ENCODE data around the gene FAM124A. TPM values are rescaled to one million over a fixed set of nuclear protein-coding genes. Genes with fewer than 3 reads are reported as not detected.
"Not testable (repeated sequence)": the region's sequence is repeated elsewhere in the genome, so short reads cannot be mapped to it uniquely, and the experiment has no call there.

The FAM124A gene
- total and polyA plus RNA-seq, 7 donors, result 0.51 to 1.5 (median 0.75) TPM

- no peaks in the 10 kb centered on the region for H3K4me1 ChIP-seq
- no peak overlapping the region for H3K27ac ChIP-seq
- ATAC-seq, result no peak
Measured at GRCh38 chr13:51277928-51278327, 55.7 kb downstream of the FAM124A start.

GRCh38 chr13:51278426-51279130 lies 56.4 kb downstream of the FAM124A start:
- Histone ChIP-seq H3K4me1 (no peaks in the 10 kb centered on the region), H3K4me3 (no peak overlapping the region), H3K27ac (no peak overlapping the region), H3K27me3 (ENCODE audit: insufficient read depth in 3 of 3, low read length in 2 of 3) (no peaks in the 10 kb centered on the region), H3K9me3 (no peaks in the 10 kb centered on the region), H3K36me3 (ENCODE audit: insufficient read depth in 1 of 2, low read depth in 1 of 2) (peaks cover 0 to 3% of the 10 kb centered on the region in 2 donors)
- no peak for TF ChIP-seq CTCF (IDR thresholded peaks at IDR 0.05)
- 66 to 70% (median 67%) methylated on average over 9 of the region's 9 CpGs for WGBS, 3 donors
- DNase-seq (no peak), ATAC-seq (no peak)
- intact Hi-C loops (cut with DNase I), result no loop called here

More at GRCh38 chr13:51277928-51278327, 55.7 kb downstream of the FAM124A start:
- no peak for DNase-seq
- no peak overlapping the region for H3K4me3 ChIP-seq
- intact Hi-C loops (cut with DNase I), result no loop called here
- no peaks in the 10 kb centered on the region for H3K9me3 ChIP-seq
- WGBS, 3 donors, result 63 to 73% (median 64%) methylated on average over 4 of the region's 4 CpGs
- peaks cover 0 to 3% of the 10 kb centered on the region in 2 donors for H3K36me3 ChIP-seq (ENCODE audit: insufficient read depth in 1 of 2, low read depth in 1 of 2)
- no peaks in the 10 kb centered on the region for H3K27me3 ChIP-seq (ENCODE audit: insufficient read depth in 3 of 3, low read length in 2 of 3)
- no peak for TF ChIP-seq CTCF (IDR thresholded peaks at IDR 0.05)

GRCh38 chr13:51280379-51280940 lies 58.3 kb downstream of the FAM124A start:
- no peak for TF ChIP-seq CTCF (IDR thresholded peaks at IDR 0.05)
- no peak for DNase-seq
- no peaks in the 10 kb centered on the region for H3K27me3 ChIP-seq (ENCODE audit: insufficient read depth in 3 of 3, low read length in 2 of 3)
- WGBS, 3 donors, result 81 to 86% (median 83%) methylated on average over 13 of the region's 13 CpGs
- H3K4me3 ChIP-seq, result no peak overlapping the region
- H3K36me3 ChIP-seq (ENCODE audit: insufficient read depth in 1 of 2, low read depth in 1 of 2), result peaks cover 0 to 3% of the 10 kb centered on the region in 2 donors
- intact Hi-C loops (cut with DNase I), result loop anchor here in 1 of 2 donors (5.0 kb wide), 1 partner anchor 58 kb away; the partner anchor contains the start of gene FAM124A
- H3K4me1 ChIP-seq, result no peaks in the 10 kb centered on the region
- no peak overlapping the region for H3K27ac ChIP-seq
- ATAC-seq, result no peak
- no peaks in the 10 kb centered on the region for H3K9me3 ChIP-seq

- ATAC-seq (no peak), DNase-seq (no peak)
- no peak overlapping the region for H3K27ac ChIP-seq
- H3K36me3 ChIP-seq (ENCODE audit: insufficient read depth in 1 of 2, low read depth in 1 of 2), result peaks cover 0 to 3% of the 10 kb centered on the region in 2 donors
- intact Hi-C loops (cut with DNase I), result loop anchor here in 1 of 2 donors (5.0 kb wide), 1 partner anchor 60 kb away; the partner anchor contains the start of gene FAM124A
- WGBS, 3 donors, result 69 to 74% (median 74%) methylated on average over 6 of the region's 6 CpGs
- no peak overlapping the region for H3K4me3 ChIP-seq
- H3K27me3 ChIP-seq (ENCODE audit: insufficient read depth in 3 of 3, low read length in 2 of 3), result no peaks in the 10 kb centered on the region
- TF ChIP-seq CTCF (IDR thresholded peaks at IDR 0.05), result no peak
- H3K4me1 ChIP-seq, result no peaks in the 10 kb centered on the region
- no peaks in the 10 kb centered on the region for H3K9me3 ChIP-seq
Measured at GRCh38 chr13:51282322-51282721, 60.1 kb downstream of the FAM124A start.

DNA sequence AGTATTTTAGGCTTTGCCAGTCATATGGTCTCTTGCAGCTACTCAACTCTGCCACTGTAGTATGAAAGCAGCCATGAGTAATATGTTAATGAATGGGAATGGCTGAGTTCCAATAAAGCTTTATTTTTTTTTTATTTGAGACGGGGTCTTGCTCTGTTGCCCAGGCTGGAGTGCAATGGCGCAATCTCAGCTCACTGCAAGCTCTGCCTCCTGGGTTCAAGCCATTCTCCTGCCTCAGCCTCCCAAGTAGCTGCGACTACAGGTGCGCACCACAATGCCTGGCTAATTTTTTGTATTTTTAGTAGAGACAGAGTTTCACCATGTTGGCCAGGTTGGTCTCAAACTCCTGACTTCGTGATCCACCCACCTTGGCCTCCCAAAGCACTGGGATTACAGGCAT lies 60.7 kb downstream of the FAM124A start:
- 90 to 96% (median 91%) methylated on average over 5 of the region's 5 CpGs for WGBS, 3 donors
- intact Hi-C loops (cut with DNase I), result loop anchor here in 1 of 2 donors (5.0 kb wide), 1 partner anchor 61 kb away; the partner anchor contains the start of gene FAM124A

More for the DNA sequence above, 60.7 kb downstream of the FAM124A start:
- not testable (repeated sequence) for H3K36me3 ChIP-seq (ENCODE audit: insufficient read depth in 1 of 2, low read depth in 1 of 2); H3K27ac ChIP-seq; H3K4me3 ChIP-seq; H3K27me3 ChIP-seq (ENCODE audit: insufficient read depth in 3 of 3, low read length in 2 of 3); DNase-seq; H3K4me1 ChIP-seq; H3K9me3 ChIP-seq; ATAC-seq

Measured in psoas muscle (tissue), 8 donors.